GM19238 (cell line): ENCODE results near the gene SLAMF1.

ENCODE experiments used
- DNase-seq: peaks from one replicate; pipeline ENCODE4 v3.0.0; 2011; ENCODE audit warnings: low spot score; ENCODE audit not compliant: insufficient read length

Gene SLAMF1

GRCh38 chr1:160625321-160625720 is 21.5 kb downstream of the SLAMF1 start:
- DNase-seq = no peak

- no peak for DNase-seq
Measured at GRCh38 chr1:160624464-160624863, 22.4 kb downstream of the SLAMF1 start.

- DNase-seq = no peak
Measured at GRCh38 chr1:160623862-160624261, 23.0 kb downstream of the SLAMF1 start.

GRCh38 chr1:160623227-160623633 is 23.6 kb downstream of the SLAMF1 start:
- no peak for DNase-seq

GRCh38 chr1:160622501-160623226 is 24.2 kb downstream of the SLAMF1 start:
- DNase-seq = no peak

GRCh38 chr1:160621633-160622413 is 25.0 kb downstream of the SLAMF1 start:
- no peak for DNase-seq

- DNase-seq = no peak
Measured at GRCh38 chr1:160620942-160621632, 25.8 kb downstream of the SLAMF1 start.

- no peak for DNase-seq
Measured at GRCh38 chr1:160619742-160620277, 27.0 kb downstream of the SLAMF1 start.

- no peak for DNase-seq
Measured at GRCh38 chr1:160618763-160619274, 28.0 kb downstream of the SLAMF1 start.

GRCh38 chr1:160618327-160618726 is 28.5 kb downstream of the SLAMF1 start:
- DNase-seq = no peak

- DNase-seq = no peak
Measured at GRCh38 chr1:160615660-160616059, 31.2 kb downstream of the SLAMF1 start.

GRCh38 chr1:160614410-160614809 is 32.4 kb downstream of the SLAMF1 start:
- DNase-seq = no peak

- no peak for DNase-seq
Measured at GRCh38 chr1:160612613-160613218, 34.1 kb downstream of the SLAMF1 start.

- DNase-seq = no peak
Measured at GRCh38 chr1:160610569-160611242, 36.1 kb downstream of the SLAMF1 start.

GRCh38 chr1:160608941-160609340 is 37.9 kb downstream of the SLAMF1 start:
- no peak for DNase-seq

GRCh38 chr1:160608514-160608913 is 38.3 kb downstream of the SLAMF1 start:
- no peak for DNase-seq

GRCh38 chr1:160608057-160608456 is 38.8 kb downstream of the SLAMF1 start:
- no peak for DNase-seq

GRCh38 chr1:160607672-160608032 is 39.2 kb downstream of the SLAMF1 start:
- no peak for DNase-seq

GRCh38 chr1:160607011-160607671 is 39.7 kb downstream of the SLAMF1 start:
- no peak for DNase-seq

GRCh38 chr1:160606611-160607010 is 40.2 kb downstream of the SLAMF1 start:
- no peak for DNase-seq
